Smooth muscle cell (in vitro differentiated cells): Measurements from ENCODE around the gene AP5S1. TPM values are rescaled to one million over a fixed set of nuclear protein-coding genes. Genes with fewer than 3 reads are reported as not detected.
"Not testable (repeated sequence)": the region's sequence is repeated elsewhere in the genome, so short reads cannot be mapped to it uniquely, and the experiment has no call there.

ENCODE experiments used
- DNase-seq: peaks from one replicate; lab custom pipeline; 2025; ENCODE audit not compliant: unreplicated experiment; lab: John Stamatoyannopoulos, UW
- H2AFZ ChIP-seq: fragments of 200-600 bp; sonication (generic); 2 replicates; pipeline ENCODE4 v1.6.0; 2016; ENCODE audit warnings: antibody characterized with exemption, low read depth, mild to moderate bottlenecking
- H3F3A ChIP-seq: fragments of 200-600 bp; sonication (generic); 2 replicates; pipeline ENCODE4 v1.6.0; 2017; ENCODE audit warnings: antibody characterized with exemption, low read depth
- H3K27ac ChIP-seq: fragments of 200-600 bp; sonication (generic); 2 replicates; pipeline ENCODE4 v1.5.1; 2016; ENCODE audit warnings: low read depth, mild to moderate bottlenecking
- H3K27me3 ChIP-seq: fragments of 200-600 bp; sonication (generic); 2 replicates; pipeline ENCODE4 v1.6.1; 2016; ENCODE audit warnings: low read depth, mild to moderate bottlenecking
- H3K36me3 ChIP-seq: fragments of 200-600 bp; sonication (generic); 2 replicates; pipeline ENCODE4 v1.5.1; 2016; ENCODE audit warnings: low read depth
- H3K4me1 ChIP-seq: fragments of 200-600 bp; sonication (generic); 2 replicates; pipeline ENCODE4 v1.5.1; 2016; ENCODE audit warnings: low read depth
- H3K4me2 ChIP-seq: fragments of 200-600 bp; sonication (generic); 2 replicates; pipeline ENCODE4 v1.6.0; 2016; ENCODE audit warnings: mild to moderate bottlenecking
- H3K4me3 ChIP-seq: fragments of 200-600 bp; sonication (generic); 2 replicates; pipeline ENCODE4 v1.5.1; 2016; ENCODE audit warnings: mild to moderate bottlenecking
- H3K79me2 ChIP-seq: fragments of 200-600 bp; sonication (generic); 2 replicates; pipeline ENCODE4 v1.6.0; 2016; ENCODE audit warnings: low read depth, mild to moderate bottlenecking
- H3K9ac ChIP-seq: fragments of 200-600 bp; sonication (generic); 2 replicates; pipeline ENCODE4 v1.6.0; 2016; ENCODE audit warnings: low read depth
- H3K9me3 ChIP-seq: fragments of 200-600 bp; sonication (generic); replicated peaks from 2 replicates; pipeline ENCODE4 v1.5.1; 2016; ENCODE audit warnings: low read depth
- H4K20me1 ChIP-seq: fragments of 200-600 bp; sonication (generic); 2 replicates; pipeline ENCODE4 v1.6.0; 2016; ENCODE audit warnings: low read depth
- WGBS: methylation state at CpG from one replicate; pipeline ENCODE4 v1.1.7; 2016; ENCODE audit warnings: low lambda C conversion rate; 5-methylcytosine and 5-hydroxymethylcytosine counted together
- polyA plus RNA-seq: library from polyadenylated mRNA; unstranded; fragments of >200 nt; fragmentation: Nextera tagmentation; extraction: Ambion mirVana; gene quantifications from 2 replicates; pipeline ENCODE4 v1.2.1, GENCODE V29; 2016
- total RNA-seq: library from RNA; depleted of rRNA; stranded (reverse); fragments of >200 nt; gene quantifications from 2 replicates; pipeline ENCODE4 v1.2.3, GENCODE V29; 2014
- TF ChIP-seq, protein P1 (sequence below): fragments of 200-600 bp; sonication (generic); IDR thresholded peaks from 2 replicates; pipeline ENCODE4 v1.5.1; 2017; ENCODE audit warnings: borderline replicate concordance, mild to moderate bottlenecking, antibody characterized with exemption; ENCODE audit not compliant: insufficient read depth, poor library complexity, severe bottlenecking

The AP5S1 gene
- total and polyA plus RNA-seq, 2 experiments from 2014 or later: 3.1 to 14.7 TPM

DNA sequence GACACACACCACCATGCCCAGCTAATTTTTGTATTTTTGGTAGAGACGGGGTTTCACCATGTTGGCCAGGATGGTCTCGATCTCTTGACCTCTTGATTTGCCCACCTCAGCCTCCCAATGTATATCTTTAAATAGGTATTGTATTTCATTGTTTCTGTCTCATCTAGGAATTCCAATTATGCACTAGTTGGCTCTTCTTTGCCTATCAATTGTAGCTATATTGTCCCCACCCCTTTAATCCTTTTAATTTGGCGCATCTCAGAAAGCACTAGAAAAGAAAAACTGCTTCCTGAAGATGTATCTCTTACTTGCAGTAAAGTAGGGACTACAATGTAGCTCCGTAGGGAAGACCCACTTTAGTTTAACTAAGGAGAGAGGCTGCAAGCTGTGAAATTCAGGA is 15.8 kb downstream of the AP5S1 start:
- no peaks in the 10 kb centered on the region for H3K9me3 ChIP-seq
- H3K4me1 ChIP-seq: no peaks in the 10 kb centered on the region
- no peak overlapping the region for H3K4me3 ChIP-seq
- no peaks in the 10 kb centered on the region for H4K20me1 ChIP-seq
- no peak for DNase-seq
- no peak overlapping the region for H2AFZ ChIP-seq
- no peaks in the 10 kb centered on the region for H3K79me2 ChIP-seq
- no peaks in the 10 kb centered on the region for H3F3A ChIP-seq
- no peak overlapping the region for H3K27ac ChIP-seq
- no peaks in the 10 kb centered on the region for H3K27me3 ChIP-seq
- H3K36me3 ChIP-seq: no peaks in the 10 kb centered on the region
- no peak overlapping the region for H3K9ac ChIP-seq
- TF ChIP-seq, protein P1, sequence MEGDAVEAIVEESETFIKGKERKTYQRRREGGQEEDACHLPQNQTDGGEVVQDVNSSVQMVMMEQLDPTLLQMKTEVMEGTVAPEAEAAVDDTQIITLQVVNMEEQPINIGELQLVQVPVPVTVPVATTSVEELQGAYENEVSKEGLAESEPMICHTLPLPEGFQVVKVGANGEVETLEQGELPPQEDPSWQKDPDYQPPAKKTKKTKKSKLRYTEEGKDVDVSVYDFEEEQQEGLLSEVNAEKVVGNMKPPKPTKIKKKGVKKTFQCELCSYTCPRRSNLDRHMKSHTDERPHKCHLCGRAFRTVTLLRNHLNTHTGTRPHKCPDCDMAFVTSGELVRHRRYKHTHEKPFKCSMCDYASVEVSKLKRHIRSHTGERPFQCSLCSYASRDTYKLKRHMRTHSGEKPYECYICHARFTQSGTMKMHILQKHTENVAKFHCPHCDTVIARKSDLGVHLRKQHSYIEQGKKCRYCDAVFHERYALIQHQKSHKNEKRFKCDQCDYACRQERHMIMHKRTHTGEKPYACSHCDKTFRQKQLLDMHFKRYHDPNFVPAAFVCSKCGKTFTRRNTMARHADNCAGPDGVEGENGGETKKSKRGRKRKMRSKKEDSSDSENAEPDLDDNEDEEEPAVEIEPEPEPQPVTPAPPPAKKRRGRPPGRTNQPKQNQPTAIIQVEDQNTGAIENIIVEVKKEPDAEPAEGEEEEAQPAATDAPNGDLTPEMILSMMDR: no peak
- 94% methylated on average over 4 of the region's 4 CpGs for WGBS
- H3K4me2 ChIP-seq: no peak overlapping the region

DNA sequence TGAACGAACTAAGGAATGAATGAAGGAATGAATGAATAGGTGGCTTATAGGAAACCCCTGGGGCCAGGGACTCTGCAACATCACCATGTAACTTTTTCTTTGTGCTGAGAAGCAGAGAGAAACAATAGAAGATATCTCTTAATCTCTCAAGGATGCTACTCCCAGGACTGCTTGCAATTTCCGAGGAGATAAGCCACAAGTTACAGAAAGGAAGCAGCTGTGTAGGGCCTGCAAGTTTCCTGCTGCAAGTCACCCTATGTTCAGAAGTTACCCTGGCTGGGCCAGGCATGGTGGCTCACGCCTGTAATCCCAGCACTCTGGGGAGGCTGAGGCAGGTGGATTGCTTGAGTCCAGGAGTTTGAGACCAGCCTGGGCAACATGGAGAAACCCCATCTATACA is 19.0 kb downstream of the AP5S1 start:
- DNase-seq: no peak
- Histone ChIP-seq H4K20me1 (no peaks in the 10 kb centered on the region), H3K4me2 (no peak overlapping the region), H3K36me3 (no peaks in the 10 kb centered on the region), H3K9me3 (no peaks in the 10 kb centered on the region), H3F3A (no peaks in the 10 kb centered on the region), H3K27me3 (no peaks in the 10 kb centered on the region), H2AFZ (no peak overlapping the region), H3K4me1 (no peaks in the 10 kb centered on the region), H3K4me3 (no peak overlapping the region), H3K79me2 (no peaks in the 10 kb centered on the region), H3K9ac (no peak overlapping the region), H3K27ac (no peak overlapping the region)
- 80% methylated on average over 3 of the region's 3 CpGs for WGBS
- TF ChIP-seq, protein P1: no peak

GRCh38 chr20:3840201-3840600 is 19.9 kb downstream of the AP5S1 start:
- WGBS: 81% methylated on average over 7 of the region's 7 CpGs
- not testable (repeated sequence) for DNase-seq

DNA sequence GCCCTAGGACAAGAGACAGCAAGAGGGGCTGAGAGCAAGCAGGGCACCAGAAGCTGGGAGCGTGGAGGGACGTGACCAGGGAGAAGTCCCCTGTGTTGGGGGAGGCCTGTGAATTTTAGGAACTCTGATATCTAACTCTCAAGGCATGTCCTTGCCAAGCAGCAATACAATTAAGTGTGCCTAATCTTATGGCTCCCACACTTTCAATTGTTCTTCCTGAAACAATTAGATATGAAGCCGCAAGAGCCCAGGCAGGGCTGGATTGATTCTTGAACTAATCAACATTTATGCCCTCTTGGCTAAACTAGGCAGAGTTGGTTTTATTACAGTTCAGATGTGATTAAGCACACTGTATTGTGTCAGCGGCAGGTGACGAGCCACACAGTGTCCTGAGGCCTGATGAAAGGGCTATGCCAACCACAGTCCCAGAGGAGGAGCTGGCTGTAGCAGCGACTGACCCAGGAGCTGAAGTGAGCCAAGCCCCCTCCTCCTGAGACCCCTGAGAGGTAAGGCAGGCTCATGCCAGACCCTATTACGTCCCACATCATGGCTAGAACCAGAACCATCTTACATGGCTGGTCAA is 22.1 kb downstream of the AP5S1 start:
- H3K9ac ChIP-seq: no peak overlapping the region
- H4K20me1 ChIP-seq: peaks cover under 1% of the 10 kb centered on the region
- 93% methylated on average over 7 of the region's 7 CpGs for WGBS
- no peaks in the 10 kb centered on the region for H3K36me3 ChIP-seq
- H3K4me3 ChIP-seq: no peak overlapping the region
- TF ChIP-seq, protein P1: no peak
- no peaks in the 10 kb centered on the region for H3K9me3 ChIP-seq
- no peak overlapping the region for H2AFZ ChIP-seq
- DNase-seq: no peak
- peak overlapping the region; percentile 44 for H3K27ac ChIP-seq
- H3F3A ChIP-seq: no peaks in the 10 kb centered on the region
- peaks cover 3% of the 10 kb centered on the region for H3K4me1 ChIP-seq
- no peak overlapping the region for H3K4me2 ChIP-seq
- no peaks in the 10 kb centered on the region for H3K27me3 ChIP-seq
- H3K79me2 ChIP-seq: peaks cover 8% of the 10 kb centered on the region

More at GRCh38 chr20:3840201-3840600, 19.9 kb downstream of the AP5S1 start:
- H3K27me3 ChIP-seq, H3F3A ChIP-seq, H4K20me1 ChIP-seq, H3K9ac ChIP-seq, H3K9me3 ChIP-seq, H2AFZ ChIP-seq, H3K79me2 ChIP-seq, H3K4me2 ChIP-seq, H3K4me3 ChIP-seq, H3K27ac ChIP-seq, H3K36me3 ChIP-seq, H3K4me1 ChIP-seq: not testable (repeated sequence)
